ENCODE data around the gene SYTL3. TPM values are rescaled to one million over a fixed set of nuclear protein-coding genes. Genes with fewer than 3 reads are reported as not detected.

The SYTL3 gene
- total and polyA plus RNA-seq, 4 donors = 2.0 to 4.6 (median 3.2) TPM

DNA sequence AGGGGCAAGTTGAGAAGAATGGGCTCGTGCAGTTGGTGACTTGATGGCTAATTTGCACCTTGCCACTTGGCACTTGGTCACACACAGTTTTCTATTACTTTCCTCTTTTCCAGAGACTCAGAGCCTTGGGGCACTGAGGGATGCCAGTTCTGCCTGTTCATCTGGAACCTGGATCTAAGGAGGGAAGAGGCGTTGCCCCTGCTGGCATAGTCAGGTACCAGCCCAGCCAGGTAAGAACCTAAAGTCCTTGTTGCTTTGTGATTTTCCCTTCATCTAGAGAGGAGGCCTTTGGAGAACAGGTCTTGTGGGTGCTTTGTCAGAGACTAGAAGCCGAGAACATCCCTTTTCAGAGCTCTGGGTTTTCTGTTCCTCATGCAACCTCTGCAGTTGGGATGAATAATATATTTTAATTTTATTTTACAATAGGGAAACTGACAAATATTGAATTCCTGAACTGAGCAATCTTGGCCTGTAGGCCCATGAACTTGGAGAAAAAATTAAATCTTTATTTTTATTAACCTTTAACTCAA is 11.4 kb downstream of the SYTL3 start:
- peaks cover 8% of the 10 kb centered on the region for H3K4me1 ChIP-seq (ENCODE audit: control insufficient read depth, insufficient read depth, low read length)
- no peaks in the 10 kb centered on the region for H3K9me3 ChIP-seq (ENCODE audit: control insufficient read depth, insufficient read depth, low read length)
- H3K27me3 ChIP-seq (ENCODE audit: control insufficient read depth, insufficient read depth, low read length) = peaks cover 6% of the 10 kb centered on the region
- no peak overlapping the region for H3K4me3 ChIP-seq (ENCODE audit: low read depth, low read length)
- peaks cover 5% of the 10 kb centered on the region for H3K36me3 ChIP-seq (ENCODE audit: control insufficient read depth, insufficient read depth, low read length)
- WGBS (ENCODE audit: insufficient coverage) = 93% methylated on average over 2 of the region's 3 CpGs
- no peak overlapping the region for H3K27ac ChIP-seq (ENCODE audit: low read depth, low read length)
- DNase-seq (ENCODE audit: low read depth in 4 of 6, low spot score in 6 of 6) = no peak

DNA sequence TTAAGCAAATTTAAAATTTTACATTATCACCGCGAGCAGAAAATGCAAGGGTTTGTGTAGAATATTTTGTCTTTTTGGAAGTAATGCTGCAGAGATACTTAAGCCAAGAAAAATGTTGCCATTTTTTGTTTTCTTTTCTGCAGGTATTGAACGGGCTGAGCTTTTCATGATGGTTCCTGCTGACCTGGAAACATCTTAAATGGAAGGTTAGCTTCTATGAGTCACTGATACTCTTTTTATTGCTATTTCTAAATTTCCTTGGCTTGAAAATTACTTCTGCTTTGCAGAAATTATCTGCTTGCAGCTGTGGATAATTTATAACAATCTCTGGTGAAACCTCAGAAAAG is 12.7 kb downstream of the SYTL3 start:
- no peak overlapping the region for H3K27ac ChIP-seq (ENCODE audit: low read depth, low read length)
- H3K27me3 ChIP-seq (ENCODE audit: control insufficient read depth, insufficient read depth, low read length) = peaks cover 6% of the 10 kb centered on the region
- no peak for DNase-seq (ENCODE audit: low read depth in 4 of 6, low spot score in 6 of 6)
- H3K4me1 ChIP-seq (ENCODE audit: control insufficient read depth, insufficient read depth, low read length) = peaks cover 8% of the 10 kb centered on the region
- peaks cover 5% of the 10 kb centered on the region for H3K36me3 ChIP-seq (ENCODE audit: control insufficient read depth, insufficient read depth, low read length)
- WGBS (ENCODE audit: insufficient coverage) = 89% methylated on average over 2 of the region's 3 CpGs
- no peaks in the 10 kb centered on the region for H3K9me3 ChIP-seq (ENCODE audit: control insufficient read depth, insufficient read depth, low read length)
- H3K4me3 ChIP-seq (ENCODE audit: low read depth, low read length) = no peak overlapping the region

DNA sequence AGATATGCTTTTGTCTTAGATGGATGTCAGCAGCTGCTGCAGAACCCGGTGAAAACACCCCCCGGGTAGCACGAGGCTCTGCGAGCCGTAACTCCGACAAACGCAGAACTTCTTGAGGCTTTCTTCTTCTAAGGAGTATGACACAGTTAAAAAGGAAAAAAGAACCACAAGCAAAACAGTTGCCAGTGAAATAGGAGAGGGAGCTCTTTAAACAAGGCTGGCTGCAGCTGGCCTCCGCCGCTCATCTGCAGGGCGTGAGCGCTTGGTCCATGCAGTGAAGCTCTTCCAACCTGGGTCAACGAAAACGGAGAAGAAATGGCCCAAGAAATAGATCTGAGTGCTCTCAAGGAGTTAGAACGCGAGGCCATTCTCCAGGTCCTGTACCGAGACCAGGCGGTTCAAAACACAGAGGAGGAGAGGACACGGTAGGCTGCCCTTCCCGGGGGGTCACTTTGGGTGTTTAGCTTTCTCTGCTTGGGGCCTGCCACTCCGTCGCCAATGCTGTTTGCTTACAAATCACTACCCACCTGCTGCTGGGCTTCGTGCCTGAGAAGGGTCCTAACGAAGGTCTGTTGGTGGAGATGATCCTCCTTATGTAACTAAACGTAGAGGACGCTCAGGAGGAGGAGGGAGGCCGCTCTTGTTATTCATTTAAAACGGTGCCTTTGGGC is 13.2 kb downstream of the SYTL3 start:
- Histone ChIP-seq H3K27ac (ENCODE audit: low read depth, low read length) (no peak overlapping the region), H3K27me3 (ENCODE audit: control insufficient read depth, insufficient read depth, low read length) (peaks cover 6% of the 10 kb centered on the region), H3K9me3 (ENCODE audit: control insufficient read depth, insufficient read depth, low read length) (no peaks in the 10 kb centered on the region), H3K4me1 (ENCODE audit: control insufficient read depth, insufficient read depth, low read length) (peaks cover 8% of the 10 kb centered on the region), H3K36me3 (ENCODE audit: control insufficient read depth, insufficient read depth, low read length) (peaks cover 5% of the 10 kb centered on the region), H3K4me3 (ENCODE audit: low read depth, low read length) (peak overlapping the region; percentile 2)
- WGBS (ENCODE audit: insufficient coverage) = 40% methylated on average over 15 of the region's 27 CpGs
- DNase-seq (ENCODE audit: low read depth in 4 of 6, low spot score in 6 of 6) = peak in 1 of 6 donors; percentile 38

- 18% methylated on average over 4 of the region's 11 CpGs for WGBS (ENCODE audit: insufficient coverage)
- peak in 1 of 6 donors; percentile 24 for DNase-seq (ENCODE audit: low read depth in 4 of 6, low spot score in 6 of 6)
- no peak overlapping the region for H3K4me3 ChIP-seq (ENCODE audit: low read depth, low read length)
- peaks cover 6% of the 10 kb centered on the region for H3K27me3 ChIP-seq (ENCODE audit: control insufficient read depth, insufficient read depth, low read length)
- H3K9me3 ChIP-seq (ENCODE audit: control insufficient read depth, insufficient read depth, low read length) = no peaks in the 10 kb centered on the region
- H3K4me1 ChIP-seq (ENCODE audit: control insufficient read depth, insufficient read depth, low read length) = peaks cover 8% of the 10 kb centered on the region
- peaks cover 5% of the 10 kb centered on the region for H3K36me3 ChIP-seq (ENCODE audit: control insufficient read depth, insufficient read depth, low read length)
- H3K27ac ChIP-seq (ENCODE audit: low read depth, low read length) = no peak overlapping the region
Observed at GRCh38 chr6:158663625-158664165, 13.8 kb downstream of the SYTL3 start.

DNA sequence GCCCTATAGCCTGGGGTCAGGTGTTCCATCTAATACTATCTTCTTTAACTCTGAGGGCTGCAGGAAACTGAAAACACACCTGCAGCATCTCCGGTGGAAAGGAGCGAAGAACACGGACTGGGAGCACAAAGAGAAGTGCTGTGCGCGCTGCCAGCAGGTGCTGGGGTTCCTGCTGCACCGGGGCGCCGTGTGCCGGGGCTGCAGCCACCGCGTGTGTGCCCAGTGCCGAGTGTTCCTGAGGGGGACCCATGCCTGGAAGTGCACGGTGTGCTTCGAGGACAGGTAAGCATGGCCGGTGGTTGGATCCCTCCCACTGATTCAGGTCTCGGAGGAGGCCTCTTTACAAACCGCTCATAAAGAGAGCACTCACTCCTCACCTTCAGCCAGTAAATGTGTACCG is 15.5 kb downstream of the SYTL3 start:
- Histone ChIP-seq H3K4me3 (ENCODE audit: low read depth, low read length) (no peak overlapping the region), H3K4me1 (ENCODE audit: control insufficient read depth, insufficient read depth, low read length) (peaks cover 8% of the 10 kb centered on the region), H3K36me3 (ENCODE audit: control insufficient read depth, insufficient read depth, low read length) (peaks cover 5% of the 10 kb centered on the region), H3K9me3 (ENCODE audit: control insufficient read depth, insufficient read depth, low read length) (no peaks in the 10 kb centered on the region), H3K27ac (ENCODE audit: low read depth, low read length) (no peak overlapping the region), H3K27me3 (ENCODE audit: control insufficient read depth, insufficient read depth, low read length) (peaks cover 6% of the 10 kb centered on the region)
- no peak for DNase-seq (ENCODE audit: low read depth in 4 of 6, low spot score in 6 of 6)
- 99% methylated on average over 17 of the region's 18 CpGs for WGBS (ENCODE audit: insufficient coverage)

DNA sequence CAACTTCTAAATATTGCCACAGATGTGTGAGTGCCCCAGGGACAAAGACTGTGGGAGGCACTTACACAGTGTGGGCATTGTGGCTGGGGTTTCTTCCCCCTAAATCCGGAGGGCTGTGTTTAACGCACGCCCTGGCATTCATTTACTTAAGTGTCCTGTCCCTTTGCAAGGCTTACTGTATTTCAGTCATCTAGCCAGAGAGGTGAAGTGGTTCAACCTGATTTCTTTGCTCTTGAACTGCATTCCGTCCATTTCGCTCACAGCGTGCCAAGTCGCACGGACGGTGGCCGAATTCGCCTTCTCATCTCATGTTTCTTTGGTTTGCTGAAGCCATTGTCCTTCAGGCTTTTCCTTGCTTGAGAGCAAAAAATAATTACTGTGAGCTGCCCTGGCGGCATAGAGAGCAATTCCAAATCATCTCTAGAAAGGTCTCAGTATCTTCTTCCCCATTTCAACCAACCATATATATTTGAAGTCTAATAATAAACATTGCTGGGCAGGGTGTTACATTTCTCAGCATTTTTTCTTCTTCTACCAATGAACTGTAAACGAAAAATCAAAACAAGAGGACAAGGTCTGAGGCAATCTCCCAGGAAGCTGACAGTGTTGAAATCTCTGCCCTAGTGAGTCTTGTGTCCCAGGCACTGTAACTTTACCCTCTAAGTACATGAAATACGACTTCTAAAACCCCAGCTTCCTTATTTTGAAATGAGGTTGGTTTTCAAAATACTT is 16.9 kb downstream of the SYTL3 start:
- H3K36me3 ChIP-seq (ENCODE audit: control insufficient read depth, insufficient read depth, low read length) = peaks cover 5% of the 10 kb centered on the region
- peaks cover 6% of the 10 kb centered on the region for H3K27me3 ChIP-seq (ENCODE audit: control insufficient read depth, insufficient read depth, low read length)
- no peak for DNase-seq (ENCODE audit: low read depth in 4 of 6, low spot score in 6 of 6)
- WGBS (ENCODE audit: insufficient coverage) = 86% methylated on average over 12 of the region's 14 CpGs
- no peaks in the 10 kb centered on the region for H3K9me3 ChIP-seq (ENCODE audit: control insufficient read depth, insufficient read depth, low read length)
- H3K27ac ChIP-seq (ENCODE audit: low read depth, low read length) = no peak overlapping the region
- peaks cover 8% of the 10 kb centered on the region for H3K4me1 ChIP-seq (ENCODE audit: control insufficient read depth, insufficient read depth, low read length)
- no peak overlapping the region for H3K4me3 ChIP-seq (ENCODE audit: low read depth, low read length)

DNA sequence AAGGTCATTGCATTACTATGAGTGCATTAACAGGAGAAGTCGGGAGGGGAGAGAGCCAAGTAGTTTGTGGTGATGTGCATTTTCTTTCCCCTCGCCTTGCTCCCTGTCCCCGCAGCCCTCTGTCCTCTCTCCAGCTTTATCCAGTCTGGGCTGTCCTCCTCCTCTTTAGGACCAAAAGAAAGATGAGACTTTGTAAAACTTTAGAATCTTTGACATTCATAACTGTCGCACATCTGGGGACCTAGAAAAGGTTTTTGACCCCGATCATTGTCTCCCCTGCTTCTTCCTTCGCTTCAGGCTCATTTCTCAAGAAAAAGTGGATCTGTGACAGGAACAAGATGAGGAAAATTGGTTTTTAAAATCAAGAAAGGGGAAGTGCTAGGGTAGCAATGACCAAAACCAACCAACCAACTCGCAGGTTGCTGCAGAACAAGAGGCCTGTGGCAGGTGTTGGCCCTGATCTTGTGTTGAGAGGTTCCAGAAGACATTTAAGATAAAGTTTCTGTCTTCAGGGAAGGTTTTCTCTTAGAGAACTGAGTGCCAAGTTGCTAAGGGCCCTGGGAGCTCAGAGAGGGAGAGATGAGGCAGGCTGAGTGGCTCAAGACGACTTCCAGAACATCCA is 17.6 kb downstream of the SYTL3 start:
- H3K27ac ChIP-seq (ENCODE audit: low read depth, low read length) = no peak overlapping the region
- no peak for DNase-seq (ENCODE audit: low read depth in 4 of 6, low spot score in 6 of 6)
- 95% methylated on average over 4 of the region's 8 CpGs for WGBS (ENCODE audit: insufficient coverage)

GRCh38 chr6:158668707-158669103 is 18.9 kb downstream of the SYTL3 start:
- H3K9me3 ChIP-seq (ENCODE audit: control insufficient read depth, insufficient read depth, low read length) = no peaks in the 10 kb centered on the region
- 79% methylated on average over 5 of the region's 7 CpGs for WGBS (ENCODE audit: insufficient coverage)
- no peak for DNase-seq (ENCODE audit: low read depth in 4 of 6, low spot score in 6 of 6)

More for the DNA sequence above, 17.6 kb downstream of the SYTL3 start:
- H3K9me3 ChIP-seq (ENCODE audit: control insufficient read depth, insufficient read depth, low read length) = no peaks in the 10 kb centered on the region
- H3K4me1 ChIP-seq (ENCODE audit: control insufficient read depth, insufficient read depth, low read length) = peaks cover 8% of the 10 kb centered on the region
- H3K4me3 ChIP-seq (ENCODE audit: low read depth, low read length) = no peak overlapping the region
- H3K27me3 ChIP-seq (ENCODE audit: control insufficient read depth, insufficient read depth, low read length) = peaks cover 6% of the 10 kb centered on the region
- peaks cover 5% of the 10 kb centered on the region for H3K36me3 ChIP-seq (ENCODE audit: control insufficient read depth, insufficient read depth, low read length)

DNA sequence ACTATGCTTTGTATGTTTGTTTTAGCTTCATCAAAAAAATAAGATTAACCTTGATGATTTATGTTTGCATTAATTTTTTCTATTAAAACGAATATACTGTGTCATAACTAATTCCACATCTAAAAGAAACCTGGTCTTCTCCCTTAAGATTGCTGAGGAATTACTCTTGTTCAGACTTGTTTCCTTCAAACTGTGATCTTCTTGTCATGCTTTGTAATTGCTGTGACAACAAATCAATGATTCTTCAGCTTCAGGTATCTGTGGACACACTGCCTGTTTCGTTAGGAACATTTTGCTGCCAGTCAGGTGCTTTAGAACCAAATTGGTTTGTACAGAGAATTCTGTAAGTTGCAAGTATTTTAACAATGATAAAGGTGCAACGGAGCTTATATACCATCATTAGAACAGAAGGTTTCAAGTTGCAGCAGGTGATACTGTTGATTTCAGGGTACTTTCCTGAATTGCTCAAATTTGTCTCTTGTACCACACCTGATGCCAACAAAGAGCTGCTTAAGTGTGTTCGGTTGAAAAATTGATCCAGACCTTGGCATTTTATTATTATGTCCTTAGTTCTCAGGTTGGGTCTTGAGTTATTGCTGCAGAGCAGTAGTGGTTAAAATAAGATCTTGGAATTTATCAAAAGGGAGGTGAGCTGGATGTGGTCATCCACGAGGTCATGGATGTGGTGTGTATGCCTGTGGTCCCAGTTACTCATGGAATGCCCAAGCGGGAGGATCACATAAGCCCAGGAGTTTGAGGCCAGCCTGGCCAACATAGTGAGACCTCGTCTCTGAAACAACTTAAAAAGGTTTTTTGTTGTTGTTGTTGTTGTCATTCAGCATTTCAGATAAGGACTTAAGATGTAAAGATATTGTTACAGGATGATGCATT is 19.5 kb downstream of the SYTL3 start:
- Histone ChIP-seq H3K4me3 (ENCODE audit: low read depth, low read length) (no peak overlapping the region), H3K27me3 (ENCODE audit: control insufficient read depth, insufficient read depth, low read length) (no peaks in the 10 kb centered on the region), H3K9me3 (ENCODE audit: control insufficient read depth, insufficient read depth, low read length) (no peaks in the 10 kb centered on the region), H3K36me3 (ENCODE audit: control insufficient read depth, insufficient read depth, low read length) (peaks cover 3% of the 10 kb centered on the region), H3K4me1 (ENCODE audit: control insufficient read depth, insufficient read depth, low read length) (no peaks in the 10 kb centered on the region), H3K27ac (ENCODE audit: low read depth, low read length) (no peak overlapping the region)
- 81% methylated on average over 5 of the region's 7 CpGs for WGBS (ENCODE audit: insufficient coverage)
- DNase-seq (ENCODE audit: low read depth in 4 of 6, low spot score in 6 of 6) = no peak

More at GRCh38 chr6:158668707-158669103, 18.9 kb downstream of the SYTL3 start:
- Histone ChIP-seq H3K4me3 (ENCODE audit: low read depth, low read length) (no peak overlapping the region), H3K4me1 (ENCODE audit: control insufficient read depth, insufficient read depth, low read length) (no peaks in the 10 kb centered on the region), H3K36me3 (ENCODE audit: control insufficient read depth, insufficient read depth, low read length) (peaks cover 3% of the 10 kb centered on the region), H3K27ac (ENCODE audit: low read depth, low read length) (no peak overlapping the region), H3K27me3 (ENCODE audit: control insufficient read depth, insufficient read depth, low read length) (no peaks in the 10 kb centered on the region)

All from spinal cord (tissue), 10 donors.